GM20000 (cell line): ENCODE results near the gene DYSF.

Source experiments
- DNase-seq: peaks from one replicate; pipeline ENCODE4 v3.0.0; 2012; ENCODE audit warnings: low spot score
- TF ChIP-seq, protein P1 (sequence below): IDR thresholded peaks from 2 replicates; pipeline ENCODE4 v1.5.1; 2012; ENCODE audit warnings: mild to moderate bottlenecking, control low read depth; ENCODE audit errors: extremely low read depth, missing control alignments

Gene DYSF

GRCh38 chr2:71591044-71591443 is 137.7 kb downstream of the DYSF start:
- TF ChIP-seq, protein P1, sequence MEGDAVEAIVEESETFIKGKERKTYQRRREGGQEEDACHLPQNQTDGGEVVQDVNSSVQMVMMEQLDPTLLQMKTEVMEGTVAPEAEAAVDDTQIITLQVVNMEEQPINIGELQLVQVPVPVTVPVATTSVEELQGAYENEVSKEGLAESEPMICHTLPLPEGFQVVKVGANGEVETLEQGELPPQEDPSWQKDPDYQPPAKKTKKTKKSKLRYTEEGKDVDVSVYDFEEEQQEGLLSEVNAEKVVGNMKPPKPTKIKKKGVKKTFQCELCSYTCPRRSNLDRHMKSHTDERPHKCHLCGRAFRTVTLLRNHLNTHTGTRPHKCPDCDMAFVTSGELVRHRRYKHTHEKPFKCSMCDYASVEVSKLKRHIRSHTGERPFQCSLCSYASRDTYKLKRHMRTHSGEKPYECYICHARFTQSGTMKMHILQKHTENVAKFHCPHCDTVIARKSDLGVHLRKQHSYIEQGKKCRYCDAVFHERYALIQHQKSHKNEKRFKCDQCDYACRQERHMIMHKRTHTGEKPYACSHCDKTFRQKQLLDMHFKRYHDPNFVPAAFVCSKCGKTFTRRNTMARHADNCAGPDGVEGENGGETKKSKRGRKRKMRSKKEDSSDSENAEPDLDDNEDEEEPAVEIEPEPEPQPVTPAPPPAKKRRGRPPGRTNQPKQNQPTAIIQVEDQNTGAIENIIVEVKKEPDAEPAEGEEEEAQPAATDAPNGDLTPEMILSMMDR, result no peak
- DNase-seq, result no peak

DNA sequence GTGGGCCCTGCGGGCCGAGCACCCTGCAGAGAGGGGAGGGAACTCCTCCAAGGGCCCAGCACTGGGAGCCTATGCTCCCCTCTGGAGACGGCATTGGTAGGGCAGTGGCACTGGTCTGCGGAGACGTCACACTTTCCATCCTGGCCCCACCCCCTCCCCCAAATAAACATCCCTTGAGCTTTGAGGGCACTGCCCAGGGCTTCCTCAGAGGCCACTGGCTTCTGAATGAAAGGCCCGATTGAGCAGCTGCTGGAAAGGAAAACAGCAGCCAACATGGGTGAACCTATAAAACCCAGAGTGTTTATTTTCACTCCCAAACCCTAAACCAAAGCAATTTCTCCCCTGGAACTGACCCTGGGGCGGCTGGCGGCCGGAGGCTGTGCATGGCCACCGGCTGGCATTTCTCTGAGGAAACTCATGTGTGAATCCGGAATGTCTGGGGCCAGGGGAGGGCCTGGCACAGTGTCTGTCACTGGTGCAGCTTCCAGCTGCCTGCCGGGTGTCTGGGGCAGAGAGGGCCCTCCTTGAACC is 138.9 kb downstream of the DYSF start:
- DNase-seq, result no peak
- TF ChIP-seq, protein P1, result no peak

DNA sequence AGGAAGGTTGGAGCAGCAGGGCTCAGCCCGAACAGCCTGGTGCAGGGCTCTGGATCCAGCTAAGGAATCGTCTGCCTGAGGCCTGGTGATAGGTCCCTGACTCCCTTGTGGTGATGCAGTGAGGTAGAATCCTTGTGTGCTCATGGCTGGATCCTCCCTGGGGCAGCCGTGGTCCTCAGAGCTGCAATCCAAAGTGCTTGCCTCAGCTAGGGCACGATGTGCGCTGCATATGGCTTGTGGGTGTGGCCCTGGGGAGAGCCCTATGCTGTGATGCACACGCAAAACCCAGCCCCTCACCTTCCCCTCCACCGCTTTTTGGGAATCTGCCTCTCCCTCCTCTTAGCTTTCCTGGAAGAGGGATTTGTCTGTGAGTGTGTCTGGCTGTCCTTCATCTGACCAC is 142.2 kb downstream of the DYSF start:
- TF ChIP-seq, protein P1, result no peak
- no peak for DNase-seq

- DNase-seq, result no peak
- TF ChIP-seq, protein P1, result no peak
Observed at GRCh38 chr2:71596011-71596410, 142.7 kb downstream of the DYSF start.

- DNase-seq, result no peak
- TF ChIP-seq, protein P1, result no peak
Observed at GRCh38 chr2:71597756-71598155, 144.4 kb downstream of the DYSF start.

DNA sequence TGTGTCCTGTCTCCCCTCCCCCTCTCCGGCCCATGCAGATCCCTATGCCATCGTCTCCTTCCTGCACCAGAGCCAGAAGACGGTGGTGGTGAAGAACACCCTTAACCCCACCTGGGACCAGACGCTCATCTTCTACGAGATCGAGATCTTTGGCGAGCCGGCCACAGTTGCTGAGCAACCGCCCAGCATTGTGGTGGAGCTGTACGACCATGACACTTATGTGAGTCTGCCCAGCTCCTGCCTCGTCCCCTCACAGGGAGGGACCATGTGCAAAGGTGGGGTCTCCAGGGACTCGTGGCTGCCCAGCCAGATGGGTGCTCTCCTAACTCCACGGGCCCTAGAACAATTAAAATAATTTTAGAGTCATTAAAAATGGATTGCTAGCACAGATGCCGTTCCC is 145.2 kb downstream of the DYSF start:
- TF ChIP-seq, protein P1, result no peak
- DNase-seq, result no peak

DNA sequence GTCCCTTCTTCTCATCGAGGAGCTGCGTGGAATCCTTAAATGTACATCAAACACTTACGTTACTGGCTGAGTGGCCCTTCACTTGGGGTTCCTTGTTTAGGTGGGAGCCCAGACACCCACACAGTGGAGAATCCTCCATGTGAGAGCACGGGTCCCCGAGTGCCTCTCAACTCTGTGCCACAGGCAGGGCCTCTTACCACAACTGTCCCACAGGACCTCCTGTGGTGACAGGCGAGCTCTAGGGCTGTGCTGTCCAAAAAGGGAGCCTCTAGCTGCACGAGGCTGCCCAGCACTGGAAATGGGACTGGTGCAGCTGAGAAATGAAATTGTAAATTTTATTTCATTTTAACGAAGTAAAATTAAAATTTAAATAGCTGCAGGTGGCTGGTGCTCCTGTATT is 145.7 kb downstream of the DYSF start:
- DNase-seq, result no peak
- TF ChIP-seq, protein P1, result no peak
